GM18511 (cell line): ENCODE results near the gene ATP6V1B1.

ENCODE experiments used
- ATAC-seq: cut with Tn5 transposase; IDR thresholded peaks from one replicate; pipeline ENCODE4 v1.9.1; 2021; ENCODE audit warnings: mild to moderate bottlenecking, moderate library complexity; ENCODE audit not compliant: unreplicated experiment

ATP6V1B1 gene

DNA sequence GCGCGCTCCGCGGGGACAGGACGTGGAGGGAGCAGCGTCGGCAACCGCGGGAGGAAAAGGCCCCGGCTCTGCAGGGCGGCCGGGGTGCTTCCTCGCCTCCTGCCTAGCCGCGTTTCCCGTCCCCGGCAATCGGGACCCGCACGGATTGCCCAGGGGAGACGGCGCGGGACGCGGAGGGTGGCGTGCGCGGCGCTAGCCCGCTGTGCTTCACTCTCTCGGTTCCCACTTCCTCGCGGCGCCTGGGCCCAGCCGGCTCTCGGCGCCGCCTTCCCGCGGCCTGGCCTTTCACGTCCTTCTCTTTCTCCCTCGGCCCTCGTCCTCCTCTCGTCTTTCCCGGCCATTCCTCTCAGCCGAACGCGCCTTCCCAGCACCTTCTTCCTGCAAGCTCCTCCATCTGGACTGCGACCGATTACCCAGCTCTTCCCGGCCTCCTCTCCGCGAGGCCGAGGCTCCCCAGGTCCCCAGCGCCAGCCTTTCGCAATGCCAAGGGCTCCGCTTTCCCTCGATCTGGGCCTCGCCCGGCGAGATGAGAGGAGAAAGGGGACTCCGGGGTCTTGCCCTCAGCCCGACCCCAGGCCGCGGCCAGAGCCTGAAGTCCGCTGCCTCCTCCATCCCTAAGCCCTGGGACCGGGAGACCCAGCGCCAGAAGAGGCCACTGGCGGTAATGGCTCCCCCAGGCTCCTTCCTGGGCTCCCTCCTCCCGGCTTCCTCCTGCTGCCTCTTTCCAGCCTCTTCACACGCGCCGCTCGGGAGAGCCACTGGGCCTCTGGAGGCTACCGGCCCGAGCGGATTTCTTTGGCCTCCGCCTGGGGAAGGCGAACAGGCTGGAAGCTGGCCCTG lies 34.3 kb upstream of the ATP6V1B1 start:
- no peak for ATAC-seq

DNA sequence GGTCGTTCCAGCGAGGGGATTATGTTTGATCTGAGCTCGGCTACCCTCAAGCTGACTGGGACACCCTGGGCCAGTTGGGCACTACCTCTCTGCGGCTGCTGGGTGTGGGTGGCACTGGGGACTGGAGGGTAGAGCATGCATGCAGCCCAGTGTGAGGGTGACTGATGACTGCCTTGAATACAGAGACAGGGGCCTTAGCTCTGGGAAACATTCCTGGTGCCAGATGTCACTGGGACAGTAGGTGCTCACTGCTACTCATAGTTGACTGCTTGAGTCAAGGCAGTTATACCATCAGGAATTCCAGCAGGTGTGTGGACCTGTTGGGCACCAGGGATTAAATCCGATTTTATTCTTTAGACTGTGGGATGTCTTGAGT lies 33.6 kb upstream of the ATP6V1B1 start:
- no peak for ATAC-seq

DNA sequence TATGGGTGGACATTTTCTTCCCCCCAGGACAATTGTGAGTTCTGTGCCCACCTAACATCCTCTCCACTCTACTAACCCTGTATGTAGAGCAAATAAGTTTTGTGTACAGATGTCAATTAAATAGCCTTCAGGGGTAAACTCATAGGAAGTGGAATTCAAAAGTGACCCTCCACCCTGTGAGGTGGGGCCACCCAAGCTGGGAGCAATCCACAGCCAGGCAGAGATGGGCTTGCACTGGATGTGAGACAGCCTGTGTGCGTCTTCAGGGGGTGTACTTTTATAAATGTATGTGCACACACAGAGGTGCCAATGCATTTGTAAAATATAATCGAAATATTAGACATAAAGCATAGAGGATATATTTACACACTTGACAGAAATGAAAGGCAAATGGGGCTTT lies 33.1 kb upstream of the ATP6V1B1 start:
- no peak for ATAC-seq

DNA sequence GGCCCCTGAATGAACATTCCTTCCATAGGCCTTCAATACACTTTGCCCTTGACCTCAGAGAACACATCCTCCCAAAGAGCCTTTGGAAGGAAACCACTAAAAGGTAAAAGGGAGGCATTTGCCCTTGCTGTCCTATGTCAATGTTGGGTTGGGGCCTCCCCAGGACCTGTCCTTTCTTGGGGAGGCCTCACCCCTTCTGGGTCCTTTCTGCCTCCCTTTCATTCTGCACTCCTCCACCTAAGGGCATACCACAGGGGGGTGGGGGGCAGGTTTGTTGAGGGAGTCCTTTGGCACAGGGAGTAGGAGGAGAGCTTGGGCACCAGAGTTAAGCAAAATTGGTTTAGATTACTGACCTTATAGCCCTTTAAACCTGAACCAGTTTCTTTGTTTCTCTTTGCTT lies 32.5 kb upstream of the ATP6V1B1 start:
- no peak for ATAC-seq

DNA sequence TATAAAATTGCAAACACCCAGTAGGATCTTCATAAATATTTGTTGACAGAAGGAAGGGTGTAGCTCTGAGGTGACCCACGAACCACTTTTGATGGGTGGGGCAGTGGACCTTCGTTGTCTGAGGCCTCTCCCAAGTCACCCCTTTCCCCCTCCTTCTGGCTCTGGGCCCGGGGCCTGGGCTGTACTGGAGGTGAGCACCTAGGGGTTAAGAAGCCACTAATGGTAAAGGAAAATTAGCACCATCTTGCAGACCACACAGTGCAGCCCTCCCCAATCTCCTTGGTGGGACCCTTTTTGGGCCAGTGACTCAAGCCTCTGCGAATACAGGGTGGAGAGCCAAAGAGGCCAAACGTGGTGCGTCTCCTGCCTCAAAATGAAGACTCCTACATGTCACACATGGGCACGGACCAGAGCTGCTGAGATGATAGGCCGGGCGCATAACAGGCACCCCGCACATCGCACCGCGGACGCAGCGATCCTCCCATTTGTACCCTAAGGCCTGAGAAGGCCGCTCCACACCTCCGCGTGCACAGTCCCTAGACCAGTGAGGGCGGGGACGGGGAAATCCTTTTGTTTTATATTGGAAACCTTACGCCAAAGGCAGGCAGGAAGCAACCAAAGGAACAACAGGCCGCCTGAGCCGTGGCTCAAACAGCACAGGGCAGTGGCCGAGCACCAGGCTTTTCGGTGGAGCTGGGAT lies 31.9 kb upstream of the ATP6V1B1 start:
- ATAC-seq = no peak

DNA sequence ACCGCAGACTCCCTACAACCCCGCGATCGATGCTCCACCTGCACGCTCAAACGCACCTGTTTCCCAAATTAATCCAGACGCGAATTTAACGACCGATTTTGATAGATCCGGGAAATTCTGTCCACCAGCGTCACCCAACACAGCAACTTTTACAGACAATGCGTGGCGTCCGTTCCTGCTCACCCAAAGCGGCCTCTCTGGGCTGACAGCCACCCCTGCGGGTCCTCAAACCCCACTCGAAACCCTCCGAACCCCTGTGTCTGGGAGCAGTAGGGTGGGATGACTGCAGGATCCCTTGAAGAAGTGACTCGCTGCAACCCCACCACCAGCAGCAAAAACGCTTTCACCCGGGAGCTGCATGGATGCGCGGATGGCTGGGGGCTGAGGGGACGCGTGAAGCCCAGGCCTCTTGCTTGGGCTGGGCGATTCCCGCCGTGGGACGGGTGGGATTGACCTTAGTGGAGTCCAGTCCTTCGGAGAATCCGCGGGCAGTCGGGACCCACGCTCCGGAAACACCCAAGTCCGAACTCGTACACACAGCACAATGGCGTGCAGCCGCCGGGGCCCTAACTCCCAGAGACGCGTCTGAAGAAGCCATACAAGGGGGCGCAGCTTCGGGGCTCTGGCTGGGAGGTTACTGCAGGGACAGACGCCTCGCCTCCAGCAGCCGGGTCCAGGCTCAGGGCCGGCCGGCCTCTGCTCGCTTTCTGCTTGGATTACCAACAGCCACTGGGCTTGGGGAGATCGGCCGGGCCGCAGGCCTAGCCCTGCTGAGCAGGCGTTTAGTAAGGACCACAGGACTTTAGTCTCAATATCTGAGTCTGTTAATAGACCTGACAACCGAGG lies 31.1 kb upstream of the ATP6V1B1 start:
- no peak for ATAC-seq

DNA sequence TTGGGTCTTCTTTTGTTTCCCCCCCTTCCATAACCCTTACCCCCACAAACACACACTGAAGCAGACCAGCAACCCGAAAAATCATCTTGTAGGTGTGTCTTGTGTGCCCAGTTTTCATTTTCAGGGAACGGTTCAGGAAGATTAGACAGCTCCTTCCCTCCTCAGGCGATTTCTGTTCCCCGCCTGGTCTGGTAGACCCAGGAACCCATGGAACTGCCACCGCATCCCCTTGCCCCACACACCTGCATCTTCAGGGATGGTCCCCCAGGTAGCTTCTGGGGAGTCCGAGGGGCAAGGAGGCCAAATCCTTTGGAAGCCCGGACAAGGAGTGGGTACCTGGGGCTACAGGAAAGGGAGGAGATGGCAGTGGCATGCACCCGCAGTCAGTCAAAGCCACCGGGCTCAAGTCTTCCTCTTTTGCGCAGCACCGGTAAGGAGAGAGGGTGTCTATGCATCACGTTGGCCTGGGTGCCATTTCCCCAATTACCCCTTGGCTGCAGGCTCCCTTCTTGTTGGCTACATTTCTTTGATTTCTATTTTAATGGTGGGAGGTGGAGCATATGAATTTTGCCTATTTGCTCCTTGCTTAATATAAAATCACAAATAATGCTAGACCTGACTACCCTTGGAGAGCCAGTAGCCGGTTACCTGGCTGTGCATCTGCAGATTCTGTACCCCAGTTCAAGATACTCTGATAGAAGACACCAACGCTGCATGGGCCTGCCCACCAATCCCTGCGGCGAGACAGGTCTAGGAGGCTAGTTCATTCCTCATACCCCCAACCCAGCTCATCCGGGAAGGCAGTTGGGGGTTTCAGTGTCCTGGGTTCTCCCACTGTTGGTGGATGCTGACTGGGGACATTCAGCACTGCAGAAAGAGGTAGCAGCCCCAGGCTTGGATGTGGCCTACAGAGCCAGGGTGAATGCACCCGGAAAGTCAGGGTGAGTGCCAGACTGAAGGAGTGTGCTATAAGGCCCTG lies 30.0 kb upstream of the ATP6V1B1 start:
- no peak for ATAC-seq

DNA sequence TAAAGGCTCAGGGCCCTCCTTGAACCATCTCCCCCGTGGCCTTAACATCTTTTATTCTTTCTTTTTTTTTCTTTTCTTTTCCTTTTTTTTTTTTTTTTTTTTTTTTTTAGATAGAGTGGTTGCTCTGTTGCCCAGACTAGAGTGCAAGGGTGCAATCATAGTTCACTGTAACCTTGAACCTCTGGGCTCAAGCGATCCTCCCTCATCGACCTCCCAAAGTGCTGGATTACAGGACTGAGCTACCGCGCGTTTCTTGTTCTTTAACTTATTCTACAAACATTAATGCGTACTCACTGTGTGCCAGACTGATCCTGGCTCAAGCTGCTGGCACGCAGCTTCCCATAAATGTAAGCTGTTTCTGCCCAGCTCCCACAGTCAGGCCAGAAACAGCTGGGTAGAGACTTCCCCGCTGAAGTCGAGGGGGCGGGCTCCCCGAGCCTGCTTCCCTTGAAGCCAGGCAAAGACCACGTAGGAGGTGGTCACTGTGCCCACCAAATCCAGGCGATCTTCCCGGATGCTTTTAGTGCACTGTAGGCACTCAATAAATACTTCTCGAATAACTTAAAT lies 29.2 kb upstream of the ATP6V1B1 start:
- no peak for ATAC-seq

DNA sequence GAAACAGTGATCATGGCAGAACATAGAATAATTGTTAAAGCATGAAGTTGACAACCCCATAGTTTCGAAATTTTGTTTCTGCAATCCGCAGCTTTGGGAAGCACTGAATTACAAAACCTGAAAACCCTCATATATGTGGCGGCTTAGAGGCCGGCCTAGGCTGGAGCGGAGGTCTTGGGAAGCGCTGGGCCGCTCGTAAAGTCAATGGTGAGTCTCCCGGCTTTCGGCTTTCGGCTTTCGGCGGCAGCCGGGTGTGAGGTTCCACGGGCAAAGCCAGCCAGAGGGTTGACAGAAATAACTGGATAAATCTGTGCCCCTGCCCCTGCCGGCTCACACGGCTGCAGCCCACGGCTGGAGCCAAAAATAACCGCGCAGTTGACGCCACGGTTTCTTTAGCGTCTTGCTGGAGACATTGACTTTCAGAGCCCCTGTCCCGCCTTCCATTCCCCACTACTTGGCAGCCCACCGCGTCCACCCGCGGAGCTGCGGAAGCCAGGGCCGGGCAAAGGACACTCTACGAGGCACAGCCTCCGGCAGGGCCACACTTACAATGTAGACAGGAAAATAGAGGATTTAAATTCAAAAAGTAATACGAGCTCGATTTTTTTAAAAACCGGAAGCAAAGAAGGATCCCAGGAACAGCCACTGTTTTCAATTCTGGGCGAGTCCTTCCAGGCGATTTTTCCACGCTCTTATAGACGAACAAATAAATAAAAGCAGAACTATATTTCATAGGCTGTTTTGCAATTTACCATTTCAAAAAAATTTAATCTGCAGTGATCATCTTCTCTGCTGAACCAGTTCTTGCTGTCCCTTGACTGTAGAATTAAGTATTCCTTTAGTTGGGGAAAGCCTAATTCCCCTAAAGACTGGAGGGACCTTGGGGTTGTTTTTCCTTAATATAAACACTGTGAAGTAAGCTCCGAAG lies 28.3 kb upstream of the ATP6V1B1 start:
- ATAC-seq = no peak

DNA sequence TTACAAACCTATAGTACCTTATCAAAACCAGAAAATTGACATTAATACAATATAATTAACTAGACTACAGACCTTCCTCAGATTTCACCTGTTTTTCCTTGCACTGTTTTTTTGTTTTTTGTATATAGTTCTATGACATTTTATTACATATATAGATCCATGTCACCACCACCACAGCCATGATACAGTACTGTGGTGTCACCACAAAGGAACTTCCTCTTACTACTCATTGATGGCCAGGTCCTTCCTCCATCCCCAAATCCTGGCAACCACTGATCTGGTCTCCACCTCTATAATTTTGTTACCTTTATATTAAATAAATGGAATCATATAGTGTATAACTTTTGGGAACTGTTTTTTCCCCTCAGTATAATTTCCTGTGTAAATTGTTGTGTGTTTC lies 19.4 kb upstream of the ATP6V1B1 start:
- ATAC-seq = no peak

DNA sequence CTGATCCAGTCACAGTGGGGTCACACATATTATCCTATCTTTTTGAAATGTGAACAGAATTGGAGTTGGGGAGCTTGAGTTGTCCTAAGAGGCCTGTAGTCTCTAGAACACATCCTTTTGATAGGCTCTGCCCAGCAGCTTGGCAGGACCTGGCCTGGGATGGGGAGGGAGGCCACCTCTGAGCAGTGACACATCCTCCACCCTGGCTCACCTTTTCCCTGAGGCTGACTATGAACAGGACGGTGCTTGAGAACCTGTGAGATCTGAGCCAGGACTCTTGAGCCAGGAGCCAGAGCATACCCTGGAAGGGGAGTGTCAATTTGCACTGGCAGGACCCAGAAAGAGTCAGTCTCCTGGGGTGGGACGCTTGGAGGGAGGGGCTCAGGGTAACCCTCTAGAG lies 17.7 kb upstream of the ATP6V1B1 start:
- no peak for ATAC-seq

DNA sequence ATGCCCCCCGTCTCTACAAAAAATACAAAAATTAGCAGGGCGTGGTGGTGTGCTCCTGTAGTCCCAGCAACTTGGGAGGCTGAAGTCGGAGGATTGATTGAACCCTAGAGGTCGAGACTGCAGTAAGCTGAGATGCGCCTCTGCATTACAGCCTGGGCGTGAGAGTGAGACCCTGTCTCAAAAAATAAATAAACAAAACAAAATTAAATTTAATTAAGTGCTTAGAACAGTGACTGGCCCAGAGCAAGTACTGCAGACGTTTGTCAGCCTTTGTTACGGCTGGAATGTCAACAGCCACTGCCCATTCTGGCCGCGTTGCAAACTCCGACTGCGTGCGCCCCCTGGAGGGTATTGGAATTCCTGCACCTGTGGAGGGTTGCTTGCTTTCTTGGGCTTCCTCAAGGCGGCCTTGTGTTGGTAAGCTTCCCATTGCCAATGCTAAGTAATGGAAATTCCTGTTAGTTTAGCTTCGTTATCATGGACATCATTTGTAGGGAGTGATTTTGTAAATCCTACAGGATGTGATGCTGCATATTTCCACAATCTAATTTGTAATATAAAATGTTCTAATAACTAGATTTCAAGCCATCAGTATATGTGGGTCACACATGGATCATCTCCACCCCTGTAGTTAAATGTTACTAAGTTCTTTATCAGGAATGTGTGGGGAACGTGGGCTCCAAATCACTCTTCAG lies 15.9 kb upstream of the ATP6V1B1 start:
- ATAC-seq = peak; percentile 72

DNA sequence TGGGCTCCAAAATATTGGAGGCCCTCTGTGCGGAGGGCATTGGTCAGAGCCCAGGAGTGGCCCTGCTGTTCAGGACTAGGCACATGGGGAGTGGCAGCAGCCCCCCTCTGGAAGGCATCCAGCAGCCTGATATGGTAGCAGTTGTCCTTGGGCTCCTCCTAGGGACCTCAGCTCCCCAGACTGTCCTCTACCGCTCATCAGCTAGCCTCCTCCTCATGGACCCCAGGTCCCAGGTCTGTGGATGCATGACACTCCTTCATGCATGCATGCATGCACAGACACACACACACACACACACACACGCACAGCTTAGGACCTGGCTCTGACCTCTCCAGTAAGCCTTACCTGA lies 15.4 kb upstream of the ATP6V1B1 start:
- no peak for ATAC-seq

DNA sequence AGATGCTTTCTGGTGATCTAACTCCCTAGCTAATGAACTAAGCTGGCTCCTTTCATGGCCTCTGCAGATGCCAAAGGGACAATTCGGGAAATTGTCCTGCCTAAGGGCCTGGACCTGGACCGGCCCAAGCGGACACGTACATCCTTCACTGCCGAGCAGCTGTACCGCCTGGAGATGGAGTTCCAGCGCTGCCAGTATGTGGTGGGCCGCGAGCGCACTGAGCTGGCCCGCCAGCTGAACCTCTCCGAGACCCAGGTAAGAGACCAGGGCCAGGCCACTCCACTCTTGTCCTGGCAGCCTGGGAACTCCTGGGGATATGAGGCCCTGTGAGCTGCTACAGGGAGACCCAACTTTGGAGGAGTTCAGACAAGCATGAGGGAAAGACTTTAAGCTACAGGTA lies 14.7 kb upstream of the ATP6V1B1 start:
- no peak for ATAC-seq

DNA sequence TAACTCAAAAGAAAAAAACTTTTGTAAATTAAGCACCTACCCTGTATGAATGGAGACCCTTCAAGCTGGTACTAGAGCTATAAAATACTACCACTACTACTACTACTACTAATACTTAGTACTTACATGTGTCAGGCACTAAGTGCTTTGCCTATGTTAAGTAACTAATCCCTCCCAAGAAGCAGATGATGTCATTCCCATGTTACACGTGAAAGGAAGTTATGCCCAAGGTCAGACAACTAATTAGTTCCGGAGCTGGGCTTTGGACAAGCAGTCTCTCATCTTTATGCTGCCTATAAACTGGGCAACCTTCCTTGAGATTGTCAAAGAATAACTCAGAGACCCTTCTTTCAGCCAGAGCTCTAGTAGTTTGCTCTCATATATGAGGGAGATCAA lies 13.9 kb upstream of the ATP6V1B1 start:
- no peak for ATAC-seq

DNA sequence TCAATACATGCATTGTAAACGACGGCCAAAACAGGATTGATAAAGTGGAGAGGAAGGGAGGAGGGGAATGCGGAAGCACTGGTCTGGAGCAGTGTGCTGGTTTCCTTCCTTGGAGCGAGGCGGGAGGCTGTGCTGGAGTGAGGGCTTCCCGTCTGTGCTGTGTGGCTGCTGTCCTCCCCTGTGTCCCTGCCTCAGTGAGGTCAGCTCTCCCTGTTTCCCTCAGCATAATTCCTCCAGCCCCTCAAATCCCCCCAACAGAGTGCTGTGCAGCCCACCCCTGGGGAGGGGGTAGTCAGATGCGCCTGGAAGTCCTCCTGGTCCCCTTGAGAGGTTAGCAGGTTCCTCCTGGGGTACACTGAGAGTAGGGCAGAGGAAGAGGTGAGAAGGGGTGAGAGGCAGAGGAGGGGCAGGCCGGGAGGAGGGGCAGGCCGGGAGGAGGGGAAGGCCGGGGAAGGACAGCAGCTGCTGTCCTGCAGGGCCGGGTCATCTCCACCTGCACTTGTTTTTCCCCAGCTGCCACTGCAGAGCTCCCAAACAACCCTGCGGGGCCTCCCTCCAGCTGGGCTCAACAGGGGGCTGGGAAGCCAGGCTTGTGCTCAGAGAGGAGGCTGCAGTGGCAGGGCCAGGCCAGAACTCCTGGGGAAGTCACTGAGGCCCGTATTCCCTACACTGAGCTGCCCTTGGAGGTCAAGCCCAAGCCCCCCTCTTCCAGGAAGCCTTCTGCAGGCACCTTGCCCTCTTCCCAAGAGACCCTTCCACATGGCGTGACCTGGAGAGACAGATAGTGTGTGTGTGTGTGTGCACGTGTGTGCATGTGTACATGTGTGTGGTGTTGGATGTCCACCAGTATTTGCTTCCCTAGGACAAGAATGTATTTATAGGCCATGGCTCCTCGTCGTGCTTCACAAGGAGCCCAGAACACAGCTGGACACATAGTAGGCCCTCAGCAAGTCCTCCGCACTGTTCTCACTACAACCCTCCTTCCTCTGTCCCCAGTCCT lies 13.2 kb upstream of the ATP6V1B1 start:
- ATAC-seq = no peak

DNA sequence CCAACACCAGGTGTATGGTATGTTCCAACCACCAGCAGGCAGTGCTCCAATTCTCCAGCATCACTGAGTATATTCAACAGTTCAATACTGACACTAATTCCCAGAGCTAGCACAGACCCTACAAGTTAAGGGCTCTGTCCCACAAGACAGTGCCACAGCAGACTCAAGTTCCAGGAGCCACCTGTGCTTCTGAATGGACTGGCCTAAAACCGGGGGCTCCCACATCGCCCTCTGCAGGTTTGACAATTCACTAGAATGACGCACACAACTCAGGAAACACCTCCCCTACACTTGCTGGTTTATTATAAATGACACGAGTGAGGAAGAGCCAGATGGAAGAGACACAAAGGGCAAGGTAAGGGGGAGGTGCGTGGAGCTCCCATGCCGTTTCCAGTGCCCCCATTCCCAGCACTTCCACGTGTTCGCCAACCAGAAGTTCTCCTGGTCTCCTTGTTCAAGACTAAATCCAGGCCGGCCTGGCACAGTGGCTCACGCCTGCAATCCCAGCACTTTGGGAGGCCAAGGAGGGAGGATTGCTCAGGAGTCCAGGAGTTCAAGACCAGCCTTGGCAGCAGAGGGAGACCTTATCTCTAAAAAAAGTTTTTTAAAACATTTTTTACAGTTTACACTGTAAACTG lies 12.2 kb upstream of the ATP6V1B1 start:
- ATAC-seq = no peak
